Measurements from ENCODE around the gene CLCN7. TPM values are rescaled to one million over a fixed set of nuclear protein-coding genes. Genes with fewer than 3 reads are reported as not detected.

CLCN7 gene
- total RNA-seq, 2 donors from 2014 or later = 43.2 to 138 TPM

- no peak for DNase-seq (ENCODE audit: low spot score in 2 of 2)
- no peaks in the 10 kb centered on the region for H3K9me3 Mint-ChIP-seq
- no peaks in the 10 kb centered on the region for H3K36me3 Mint-ChIP-seq
- H3K27ac Mint-ChIP-seq = no peak overlapping the region
- ATAC-seq = peak in 1 of 2 donors; percentile 8
These were observed 42.2 kb downstream of the CLCN7 start for GRCh38 chr16:1432388-1433262.

GRCh38 chr16:1431497-1432270, 43.1 kb downstream of the CLCN7 start:
- Mint-ChIP-seq H3K27ac (no peak overlapping the region), H3K36me3 (no peaks in the 10 kb centered on the region), H3K9me3 (no peaks in the 10 kb centered on the region)
- DNase-seq (ENCODE audit: low spot score in 2 of 2) (no peak), ATAC-seq (no peak)

- H3K27ac Mint-ChIP-seq = peak within 1 kb of the TSS in 1 of 2 donors; percentile 29
- no peak for ATAC-seq
These were observed 43.9 kb downstream of the CLCN7 start, which contains the start of gene PERCC1 for GRCh38 chr16:1430759-1431496. PERCC1 (plus strand) TSS chr16:1431078; CDS start chr16:1432594, 1,516 bp downstream.

DNA sequence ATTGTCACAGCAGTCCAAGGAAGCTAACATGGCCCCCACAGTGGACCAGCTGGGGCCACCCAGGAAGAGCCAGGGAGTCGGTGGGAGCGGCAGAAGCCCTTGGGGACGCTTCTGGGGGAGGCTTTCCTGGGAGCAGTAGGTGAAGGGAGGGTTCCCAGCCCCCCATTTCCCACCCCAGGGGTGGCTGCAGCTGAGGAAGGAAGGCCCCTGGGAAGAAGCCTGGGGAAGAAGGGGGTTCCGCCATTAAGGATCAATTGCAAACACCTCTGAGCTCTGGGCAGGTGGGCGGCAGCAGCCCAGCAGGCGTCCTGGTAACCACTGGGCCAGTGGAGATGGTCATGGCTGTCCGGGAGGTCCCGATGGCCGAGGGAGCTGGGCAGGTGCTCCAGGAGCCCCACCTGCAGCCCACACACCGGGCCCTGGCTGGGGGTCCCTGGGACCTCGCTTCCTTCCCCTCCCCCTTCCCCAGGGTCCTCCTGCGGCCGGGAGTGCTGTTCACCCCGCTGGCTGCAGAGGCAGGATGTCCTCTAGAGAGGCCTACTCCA, 44.5 kb downstream of the CLCN7 start:
- ATAC-seq (no peak), DNase-seq (ENCODE audit: low spot score in 2 of 2) (no peak)
- Mint-ChIP-seq H3K36me3 (no peaks in the 10 kb centered on the region), H3K9me3 (no peaks in the 10 kb centered on the region), H3K27ac (peak overlapping the region in 1 of 2 donors; percentile 29)

More at GRCh38 chr16:1430759-1431496, 43.9 kb downstream of the CLCN7 start, which contains the start of gene PERCC1:
- H3K36me3 Mint-ChIP-seq = no peaks in the 10 kb centered on the region
- DNase-seq (ENCODE audit: low spot score in 2 of 2) = no peak
- no peaks in the 10 kb centered on the region for H3K9me3 Mint-ChIP-seq

GRCh38 chr16:1429631-1430030, 45.2 kb downstream of the CLCN7 start:
- Mint-ChIP-seq H3K36me3 (no peaks in the 10 kb centered on the region), H3K9me3 (no peaks in the 10 kb centered on the region), H3K27ac (peak overlapping the region in 1 of 2 donors; percentile 29)
- DNase-seq (ENCODE audit: low spot score in 2 of 2) = no peak
- ATAC-seq = no peak

DNA sequence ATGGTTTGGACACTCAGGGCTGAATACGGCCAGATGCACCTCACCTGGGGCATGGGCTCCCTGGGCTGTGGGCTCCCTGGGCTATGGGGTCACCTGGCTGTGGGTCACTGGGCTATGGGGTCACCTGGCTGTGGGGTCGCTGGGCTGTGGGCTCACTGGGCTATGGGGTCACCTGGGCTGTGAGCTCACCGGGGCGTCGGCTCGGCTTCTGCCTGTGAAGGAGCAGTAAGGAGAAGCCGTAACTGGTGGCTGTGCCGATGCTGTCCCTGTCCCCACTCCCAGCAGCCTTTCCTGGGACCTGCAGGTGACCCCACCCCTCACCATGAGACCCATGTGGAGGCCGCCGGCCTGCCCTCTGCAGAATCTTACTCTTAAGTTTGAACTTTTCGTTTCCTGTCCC, 45.8 kb downstream of the CLCN7 start:
- DNase-seq (ENCODE audit: low spot score in 2 of 2) (no peak), ATAC-seq (no peak)
- Mint-ChIP-seq H3K36me3 (no peaks in the 10 kb centered on the region), H3K27ac (peak overlapping the region in 1 of 2 donors; percentile 29), H3K9me3 (no peaks in the 10 kb centered on the region)

- Mint-ChIP-seq H3K9me3 (no peaks in the 10 kb centered on the region), H3K36me3 (no peaks in the 10 kb centered on the region), H3K27ac (no peak overlapping the region)
- DNase-seq (ENCODE audit: low spot score in 2 of 2) = peak in 1 of 2 donors; percentile 68
- ATAC-seq = peak; percentile 62 to 88
These were observed 46.3 kb downstream of the CLCN7 start for GRCh38 chr16:1428511-1428910.

DNA sequence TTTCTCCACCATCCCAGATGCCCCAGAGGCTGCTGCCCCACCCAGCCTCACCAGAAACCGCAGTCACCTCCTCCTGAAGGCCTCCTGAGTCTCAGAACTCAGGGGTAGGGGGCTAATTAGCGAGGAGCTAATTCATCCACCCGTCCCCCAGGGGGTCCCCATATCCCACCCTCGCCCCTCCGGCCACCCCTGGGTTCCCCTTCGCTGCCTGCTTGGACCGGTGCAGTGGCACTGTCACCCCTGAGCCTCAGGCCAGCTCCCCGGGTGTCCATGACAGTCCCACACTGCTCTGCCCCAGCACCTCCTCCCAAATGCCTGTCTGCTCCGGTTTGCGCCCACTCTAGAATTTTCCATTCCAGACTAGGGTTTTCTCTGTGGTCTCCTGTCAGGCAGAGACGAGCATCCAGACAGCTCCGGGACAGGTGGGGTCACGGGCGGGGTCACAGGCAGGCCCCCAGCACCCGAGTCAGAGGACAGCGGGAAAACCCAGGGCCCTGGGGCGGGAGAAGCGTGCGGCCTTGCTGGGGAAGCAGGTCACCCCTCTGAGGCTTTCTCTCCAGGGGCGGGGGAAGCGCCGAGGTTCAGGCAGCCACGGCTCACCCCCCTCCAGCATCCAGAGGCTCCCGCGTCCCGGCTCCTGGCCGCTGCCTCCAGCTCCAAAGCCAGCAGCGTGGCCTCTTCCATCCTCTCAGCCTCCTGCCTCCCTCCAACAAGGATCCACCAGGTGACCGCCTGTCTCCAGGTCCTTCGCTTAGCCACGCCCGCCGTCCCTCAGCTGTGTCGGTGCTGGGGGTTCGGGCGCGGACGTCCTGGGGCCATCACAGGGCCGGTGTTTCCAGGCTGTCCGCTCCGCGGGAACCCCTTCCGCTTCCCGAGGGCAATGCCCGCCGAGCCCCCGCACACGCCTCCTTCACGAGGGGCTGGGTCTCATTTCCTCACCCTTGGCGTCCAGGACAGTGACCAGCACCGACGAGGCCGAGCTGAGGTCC, 47.1 kb downstream of the CLCN7 start:
- no peak overlapping the region for H3K27ac Mint-ChIP-seq
- H3K36me3 Mint-ChIP-seq = no peaks in the 10 kb centered on the region
- peak in 1 of 2 donors; percentile 3 for ATAC-seq
- DNase-seq (ENCODE audit: low spot score in 2 of 2) = no peak
- H3K9me3 Mint-ChIP-seq = no peaks in the 10 kb centered on the region

- DNase-seq (ENCODE audit: low spot score in 2 of 2) (no peak), ATAC-seq (no peak)
- no peaks in the 10 kb centered on the region for H3K9me3 Mint-ChIP-seq
- H3K27ac Mint-ChIP-seq = peak overlapping the region; percentile 65 to 77
- no peaks in the 10 kb centered on the region for H3K36me3 Mint-ChIP-seq
These were observed 47.9 kb downstream of the CLCN7 start for GRCh38 chr16:1426734-1427471.

DNA sequence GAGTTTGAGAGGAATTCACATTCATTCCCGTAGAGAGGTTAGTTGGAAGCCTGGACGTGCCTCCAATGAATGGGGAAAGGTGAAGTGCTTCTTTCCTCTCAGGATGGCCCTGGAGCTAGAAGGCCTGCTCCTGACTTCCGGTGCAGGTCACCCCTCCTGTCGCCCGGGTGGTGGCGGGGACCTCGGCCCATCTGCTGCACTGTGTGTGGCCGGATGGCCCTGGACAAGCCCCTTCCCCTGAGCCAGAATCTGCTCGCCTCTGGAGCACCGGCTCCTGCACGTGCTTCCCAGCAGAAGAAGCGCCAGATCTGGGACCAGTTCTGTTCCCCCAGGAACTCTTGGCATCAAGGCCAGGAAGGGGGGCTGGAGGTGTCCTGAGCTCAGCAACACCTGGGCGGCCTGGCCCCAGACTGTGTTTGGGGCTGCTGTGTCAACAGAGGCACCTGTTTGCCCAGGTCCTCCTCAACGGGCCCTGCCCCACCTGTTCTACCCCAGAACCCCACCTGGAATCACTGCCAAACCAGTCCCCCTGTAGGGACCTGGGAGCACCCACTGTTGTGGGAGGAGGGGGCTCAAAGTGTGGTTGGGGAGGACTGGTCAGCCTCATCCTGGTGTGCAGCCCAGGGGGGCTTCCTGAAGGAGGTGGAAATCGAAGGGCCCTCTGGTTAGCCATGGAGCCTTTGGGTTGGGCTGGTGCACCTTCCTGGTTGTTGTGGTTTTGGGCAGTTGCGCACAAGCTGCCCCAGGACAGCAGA, 49.0 kb downstream of the CLCN7 start:
- no peaks in the 10 kb centered on the region for H3K36me3 Mint-ChIP-seq
- no peaks in the 10 kb centered on the region for H3K9me3 Mint-ChIP-seq
- peak overlapping the region in 1 of 2 donors; percentile 57 for H3K27ac Mint-ChIP-seq
- ATAC-seq (no peak), DNase-seq (ENCODE audit: low spot score in 2 of 2) (no peak)

DNA sequence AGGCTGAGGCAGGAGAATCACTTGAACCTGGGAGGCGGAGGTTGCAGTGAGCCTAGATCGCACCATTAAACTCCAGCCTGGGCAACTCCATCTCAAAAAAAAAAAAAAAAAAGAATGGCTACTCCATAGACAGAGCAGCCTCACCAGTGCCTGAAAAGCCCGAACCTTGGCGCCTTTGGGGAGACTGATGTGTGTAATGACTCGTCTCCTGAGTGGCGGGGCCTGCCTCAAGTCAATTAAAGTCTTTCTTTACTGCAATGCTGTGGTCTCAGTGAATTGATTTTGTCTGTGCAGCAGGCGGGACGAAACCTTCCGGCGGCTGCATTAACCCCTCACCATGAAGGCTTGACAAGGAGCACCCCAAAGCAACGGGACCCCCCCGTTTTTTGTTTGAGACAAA, 50.8 kb downstream of the CLCN7 start:
- H3K9me3 Mint-ChIP-seq = no peaks in the 10 kb centered on the region
- DNase-seq (ENCODE audit: low spot score in 2 of 2) (no peak), ATAC-seq (no peak)
- H3K36me3 Mint-ChIP-seq = no peaks in the 10 kb centered on the region
- peak overlapping the region in 1 of 2 donors; percentile 99 for H3K27ac Mint-ChIP-seq

DNA sequence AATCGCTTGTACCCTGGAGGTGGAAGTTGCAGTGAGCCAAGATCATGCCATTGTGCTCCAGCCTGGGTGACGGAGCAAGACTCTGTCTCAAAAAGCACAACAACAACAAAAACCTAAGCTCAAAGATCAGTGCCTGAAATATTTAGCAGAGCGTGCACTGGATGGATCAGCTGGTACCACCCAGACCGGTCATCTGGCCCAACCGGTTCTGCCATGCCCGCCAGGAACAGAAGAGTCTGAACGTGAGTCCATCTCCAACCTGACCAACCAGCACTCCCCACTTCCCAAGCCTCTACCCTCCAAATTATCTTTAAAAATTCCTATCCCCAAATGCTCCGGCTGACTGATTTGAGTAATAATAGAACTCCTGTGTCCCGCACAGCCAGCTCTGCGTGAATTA, 52.8 kb downstream of the CLCN7 start:
- ATAC-seq (no peak), DNase-seq (ENCODE audit: low spot score in 2 of 2) (no peak)
- H3K9me3 Mint-ChIP-seq = no peaks in the 10 kb centered on the region
- no peaks in the 10 kb centered on the region for H3K36me3 Mint-ChIP-seq
- H3K27ac Mint-ChIP-seq = peak overlapping the region; percentile 95 to 99

GRCh38 chr16:1420111-1420539, 54.7 kb downstream of the CLCN7 start:
- H3K27ac Mint-ChIP-seq = peak overlapping the region; percentile 77 to 99
- H3K9me3 Mint-ChIP-seq = no peaks in the 10 kb centered on the region
- DNase-seq (ENCODE audit: low spot score in 2 of 2) (no peak), ATAC-seq (no peak)
- no peaks in the 10 kb centered on the region for H3K36me3 Mint-ChIP-seq

- no peak overlapping the region for H3K27ac Mint-ChIP-seq
- no peaks in the 10 kb centered on the region for H3K9me3 Mint-ChIP-seq
- no peak for ATAC-seq
- DNase-seq (ENCODE audit: low spot score in 2 of 2) = no peak
- H3K36me3 Mint-ChIP-seq = no peaks in the 10 kb centered on the region
These were observed 58.3 kb downstream of the CLCN7 start for GRCh38 chr16:1416521-1416941.

Data from activated naive CD4-positive, alpha-beta T cell treated with anti-CD3 and anti-CD28 coated beads, Interleukin-2, amount 50 U/mL, for 72 hours (primary cell).